DND-41 (cell line): ENCODE measurements around the gene ETF1.

Experiments
- EZH2 ChIP-seq: IDR thresholded peaks from 3 replicates; pipeline ENCODE4 v1.6.1; 2012; ENCODE audit warnings: borderline replicate concordance, low read depth, mild to moderate bottlenecking, moderate library complexity, low read length, inconsistent platforms; ENCODE audit not compliant: severe bottlenecking
- TF ChIP-seq, protein P1 (sequence below): IDR thresholded peaks from 2 replicates; pipeline ENCODE4 v1.5.1; 2012; ENCODE audit warnings: borderline replicate concordance, low read length, moderate library complexity, mild to moderate bottlenecking; ENCODE audit not compliant: poor library complexity, severe bottlenecking; ENCODE audit errors: extremely low read depth

DNA sequence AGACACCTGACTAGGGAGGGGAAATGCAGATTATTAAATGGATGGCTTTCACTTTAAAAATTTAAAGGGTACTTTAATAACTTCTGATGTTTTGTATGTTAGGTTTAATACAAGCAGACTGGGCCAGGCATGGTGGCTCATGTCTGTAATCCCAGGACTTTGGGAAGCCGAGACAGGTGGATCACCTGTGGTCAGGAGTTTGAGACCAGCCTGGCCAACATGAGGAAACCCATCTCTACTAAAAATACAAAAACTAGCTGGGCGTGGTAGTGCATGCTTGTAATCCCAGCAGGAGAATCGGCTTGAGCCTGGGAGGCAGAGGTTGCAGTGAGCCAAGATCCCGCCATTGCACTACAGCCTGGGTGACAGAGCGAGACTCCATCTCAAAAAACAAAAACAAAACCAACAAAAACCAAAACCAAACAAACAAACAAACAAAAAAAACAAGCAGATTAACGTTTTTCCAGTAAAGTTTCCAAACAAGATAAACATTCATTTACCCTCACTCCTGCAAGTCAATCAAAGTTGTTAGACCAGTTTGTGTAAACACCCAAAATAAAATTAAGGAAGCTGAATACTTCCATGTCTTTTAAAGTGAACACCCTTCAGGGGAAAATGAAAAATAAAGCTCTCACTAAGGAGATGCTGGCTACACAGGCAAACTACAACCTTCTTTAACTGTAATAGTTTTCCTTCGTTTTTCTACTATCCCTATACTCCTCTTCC is 14.1 kb downstream of the ETF1 start:
- TF ChIP-seq, protein P1, sequence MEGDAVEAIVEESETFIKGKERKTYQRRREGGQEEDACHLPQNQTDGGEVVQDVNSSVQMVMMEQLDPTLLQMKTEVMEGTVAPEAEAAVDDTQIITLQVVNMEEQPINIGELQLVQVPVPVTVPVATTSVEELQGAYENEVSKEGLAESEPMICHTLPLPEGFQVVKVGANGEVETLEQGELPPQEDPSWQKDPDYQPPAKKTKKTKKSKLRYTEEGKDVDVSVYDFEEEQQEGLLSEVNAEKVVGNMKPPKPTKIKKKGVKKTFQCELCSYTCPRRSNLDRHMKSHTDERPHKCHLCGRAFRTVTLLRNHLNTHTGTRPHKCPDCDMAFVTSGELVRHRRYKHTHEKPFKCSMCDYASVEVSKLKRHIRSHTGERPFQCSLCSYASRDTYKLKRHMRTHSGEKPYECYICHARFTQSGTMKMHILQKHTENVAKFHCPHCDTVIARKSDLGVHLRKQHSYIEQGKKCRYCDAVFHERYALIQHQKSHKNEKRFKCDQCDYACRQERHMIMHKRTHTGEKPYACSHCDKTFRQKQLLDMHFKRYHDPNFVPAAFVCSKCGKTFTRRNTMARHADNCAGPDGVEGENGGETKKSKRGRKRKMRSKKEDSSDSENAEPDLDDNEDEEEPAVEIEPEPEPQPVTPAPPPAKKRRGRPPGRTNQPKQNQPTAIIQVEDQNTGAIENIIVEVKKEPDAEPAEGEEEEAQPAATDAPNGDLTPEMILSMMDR = no peak
- no peak for TF ChIP-seq EZH2
